Activated CD4-positive, alpha-beta memory T cell treated with anti-CD3 and anti-CD28 coated beads, Interleukin-2, amount 10 ng/mL, durations not matched to agents 7 days and 5 days (primary cell): ENCODE results near the gene OSBPL5. TPM values are rescaled to one million over a fixed set of nuclear protein-coding genes. Genes with fewer than 3 reads are reported as not detected.

ENCODE experiments used
- CTCF ChIA-PET: fragments of 350-600 bp; sonication (Branson Sonifier 250); formaldehyde crosslinking; loops from one replicate; lab custom pipeline; 2021; ENCODE audit warnings: antibody characterized with exemption, inconsistent platforms; lab: Charles Lee
- POLR2A ChIA-PET: fragments of 350-600 bp; sonication (Branson Sonifier 250); formaldehyde crosslinking; loops from one replicate; lab custom pipeline; 2021; ENCODE audit warnings: antibody characterized with exemption; lab: Charles Lee
- DNase-seq: peaks from one replicate; pipeline ENCODE4 v3.0.0-alpha.2; 2020
- H3K27ac Mint-ChIP-seq: one replicate; pipeline ENCODE4 v1.8.0; 2021; ENCODE audit warnings: mild to moderate bottlenecking, mixed read lengths
- H3K27me3 Mint-ChIP-seq: one replicate; pipeline ENCODE4 v1.8.0; 2021; ENCODE audit warnings: mixed read lengths
- H3K36me3 Mint-ChIP-seq: one replicate; pipeline ENCODE4 v1.8.0; 2021; ENCODE audit warnings: low read depth, mixed read lengths
- H3K4me1 Mint-ChIP-seq: one replicate; pipeline ENCODE4 v1.8.0; 2021; ENCODE audit warnings: mixed read lengths
- H3K4me3 Mint-ChIP-seq: one replicate; pipeline ENCODE4 v1.8.0; 2021; ENCODE audit warnings: mild to moderate bottlenecking, mixed read lengths
- H3K9me3 Mint-ChIP-seq: one replicate; pipeline ENCODE4 v1.8.0; 2021; ENCODE audit warnings: mixed read lengths
- total RNA-seq, 2 experiments: library from RNA; stranded (reverse); gene quantifications; one replicate each; pipeline ENCODE4 v1.2.3, GENCODE V29; 2021

The OSBPL5 gene
- total RNA-seq, 2 experiments from 2014 or later, result 1.6 to 1.7 TPM

GRCh38 chr11:3150726-3151125, 14.4 kb downstream of the OSBPL5 start:
- POLR2A ChIA-PET, result no interaction called here
- CTCF ChIA-PET, result no interaction called here

GRCh38 chr11:3149852-3150188, 15.3 kb downstream of the OSBPL5 start:
- H3K9me3 Mint-ChIP-seq, result no peaks in the 10 kb centered on the region
- H3K4me1 Mint-ChIP-seq, result no peaks in the 10 kb centered on the region
- no peak for DNase-seq
- H3K36me3 Mint-ChIP-seq, result no peaks in the 10 kb centered on the region
- H3K27ac Mint-ChIP-seq, result no peak overlapping the region
- ChIA-PET POLR2A (no interaction called here), CTCF (no interaction called here)
- no peak overlapping the region for H3K4me3 Mint-ChIP-seq
- no peaks in the 10 kb centered on the region for H3K27me3 Mint-ChIP-seq

More at GRCh38 chr11:3150726-3151125, 14.4 kb downstream of the OSBPL5 start:
- no peaks in the 10 kb centered on the region for H3K4me1 Mint-ChIP-seq
- H3K36me3 Mint-ChIP-seq, result no peaks in the 10 kb centered on the region
- H3K9me3 Mint-ChIP-seq, result no peaks in the 10 kb centered on the region
- no peak overlapping the region for H3K27ac Mint-ChIP-seq
- no peak for DNase-seq
- H3K27me3 Mint-ChIP-seq, result no peaks in the 10 kb centered on the region
- H3K4me3 Mint-ChIP-seq, result no peak overlapping the region

- Mint-ChIP-seq H3K27me3 (no peaks in the 10 kb centered on the region), H3K4me3 (no peak overlapping the region), H3K36me3 (no peaks in the 10 kb centered on the region), H3K4me1 (no peaks in the 10 kb centered on the region), H3K9me3 (no peaks in the 10 kb centered on the region), H3K27ac (no peak overlapping the region)
- CTCF ChIA-PET, result no interaction called here
- POLR2A ChIA-PET, result no interaction called here
- no peak for DNase-seq
These were observed 15.9 kb downstream of the OSBPL5 start for GRCh38 chr11:3148990-3149851.

GRCh38 chr11:3148255-3148989, 16.7 kb downstream of the OSBPL5 start:
- Mint-ChIP-seq H3K27ac (no peak overlapping the region), H3K9me3 (no peaks in the 10 kb centered on the region), H3K4me1 (no peaks in the 10 kb centered on the region), H3K27me3 (no peaks in the 10 kb centered on the region), H3K36me3 (no peaks in the 10 kb centered on the region), H3K4me3 (no peak overlapping the region)
- no peak for DNase-seq
- CTCF ChIA-PET, result no interaction called here
- POLR2A ChIA-PET, result no interaction called here

GRCh38 chr11:3147626-3148025, 17.5 kb downstream of the OSBPL5 start:
- Mint-ChIP-seq H3K9me3 (no peaks in the 10 kb centered on the region), H3K27me3 (no peaks in the 10 kb centered on the region), H3K36me3 (no peaks in the 10 kb centered on the region), H3K27ac (no peak overlapping the region), H3K4me3 (no peak overlapping the region), H3K4me1 (no peaks in the 10 kb centered on the region)
- CTCF ChIA-PET, result no interaction called here
- DNase-seq, result no peak
- POLR2A ChIA-PET, result no interaction called here

GRCh38 chr11:3147257-3147619, 17.9 kb downstream of the OSBPL5 start:
- ChIA-PET CTCF (no interaction called here), POLR2A (no interaction called here)
- H3K4me1 Mint-ChIP-seq, result no peaks in the 10 kb centered on the region
- DNase-seq, result no peak
- H3K4me3 Mint-ChIP-seq, result no peak overlapping the region
- H3K27ac Mint-ChIP-seq, result no peak overlapping the region
- no peaks in the 10 kb centered on the region for H3K27me3 Mint-ChIP-seq
- no peaks in the 10 kb centered on the region for H3K9me3 Mint-ChIP-seq
- H3K36me3 Mint-ChIP-seq, result no peaks in the 10 kb centered on the region

GRCh38 chr11:3146612-3147256, 18.4 kb downstream of the OSBPL5 start:
- DNase-seq, result no peak
- CTCF ChIA-PET, result no interaction called here
- H3K9me3 Mint-ChIP-seq, result no peaks in the 10 kb centered on the region
- no peaks in the 10 kb centered on the region for H3K4me1 Mint-ChIP-seq
- H3K27ac Mint-ChIP-seq, result no peak overlapping the region
- H3K27me3 Mint-ChIP-seq, result no peaks in the 10 kb centered on the region
- POLR2A ChIA-PET, result no interaction called here
- H3K36me3 Mint-ChIP-seq, result no peaks in the 10 kb centered on the region
- no peak overlapping the region for H3K4me3 Mint-ChIP-seq

GRCh38 chr11:3145206-3145520, 19.9 kb downstream of the OSBPL5 start:
- POLR2A ChIA-PET, result no interaction called here
- DNase-seq, result no peak
- no peak overlapping the region for H3K4me3 Mint-ChIP-seq
- no peaks in the 10 kb centered on the region for H3K4me1 Mint-ChIP-seq
- H3K27ac Mint-ChIP-seq, result no peak overlapping the region
- H3K36me3 Mint-ChIP-seq, result no peaks in the 10 kb centered on the region
- no peaks in the 10 kb centered on the region for H3K27me3 Mint-ChIP-seq
- no peaks in the 10 kb centered on the region for H3K9me3 Mint-ChIP-seq
- CTCF ChIA-PET, result no interaction called here

GRCh38 chr11:3144296-3145205, 20.6 kb downstream of the OSBPL5 start:
- no peak overlapping the region for H3K4me3 Mint-ChIP-seq
- DNase-seq, result no peak
- CTCF ChIA-PET, result no interaction called here
- H3K9me3 Mint-ChIP-seq, result no peaks in the 10 kb centered on the region
- H3K27ac Mint-ChIP-seq, result no peak overlapping the region
- H3K27me3 Mint-ChIP-seq, result no peaks in the 10 kb centered on the region
- no peaks in the 10 kb centered on the region for H3K4me1 Mint-ChIP-seq
- no peaks in the 10 kb centered on the region for H3K36me3 Mint-ChIP-seq
- POLR2A ChIA-PET, result no interaction called here

GRCh38 chr11:3143136-3143880, 21.8 kb downstream of the OSBPL5 start:
- no peaks in the 10 kb centered on the region for H3K36me3 Mint-ChIP-seq
- H3K27me3 Mint-ChIP-seq, result no peaks in the 10 kb centered on the region
- H3K4me3 Mint-ChIP-seq, result no peak overlapping the region
- ChIA-PET CTCF (no interaction called here), POLR2A (no interaction called here)
- no peaks in the 10 kb centered on the region for H3K4me1 Mint-ChIP-seq
- no peaks in the 10 kb centered on the region for H3K9me3 Mint-ChIP-seq
- H3K27ac Mint-ChIP-seq, result no peak overlapping the region
- DNase-seq, result no peak

GRCh38 chr11:3140291-3140603, 24.9 kb downstream of the OSBPL5 start:
- no peaks in the 10 kb centered on the region for H3K9me3 Mint-ChIP-seq
- ChIA-PET POLR2A (no interaction called here), CTCF (no interaction called here)
- H3K27me3 Mint-ChIP-seq, result no peaks in the 10 kb centered on the region
- H3K4me3 Mint-ChIP-seq, result no peak overlapping the region
- no peaks in the 10 kb centered on the region for H3K4me1 Mint-ChIP-seq
- H3K27ac Mint-ChIP-seq, result no peak overlapping the region
- no peak for DNase-seq
- no peaks in the 10 kb centered on the region for H3K36me3 Mint-ChIP-seq

GRCh38 chr11:3139481-3140290, 25.4 kb downstream of the OSBPL5 start:
- Mint-ChIP-seq H3K9me3 (no peaks in the 10 kb centered on the region), H3K27ac (no peak overlapping the region), H3K36me3 (no peaks in the 10 kb centered on the region), H3K27me3 (no peaks in the 10 kb centered on the region), H3K4me1 (no peaks in the 10 kb centered on the region), H3K4me3 (no peak overlapping the region)
- CTCF ChIA-PET, result no interaction called here
- POLR2A ChIA-PET, result no interaction called here
- DNase-seq, result no peak
